ENCODE data around the gene LPAR2.

DNA sequence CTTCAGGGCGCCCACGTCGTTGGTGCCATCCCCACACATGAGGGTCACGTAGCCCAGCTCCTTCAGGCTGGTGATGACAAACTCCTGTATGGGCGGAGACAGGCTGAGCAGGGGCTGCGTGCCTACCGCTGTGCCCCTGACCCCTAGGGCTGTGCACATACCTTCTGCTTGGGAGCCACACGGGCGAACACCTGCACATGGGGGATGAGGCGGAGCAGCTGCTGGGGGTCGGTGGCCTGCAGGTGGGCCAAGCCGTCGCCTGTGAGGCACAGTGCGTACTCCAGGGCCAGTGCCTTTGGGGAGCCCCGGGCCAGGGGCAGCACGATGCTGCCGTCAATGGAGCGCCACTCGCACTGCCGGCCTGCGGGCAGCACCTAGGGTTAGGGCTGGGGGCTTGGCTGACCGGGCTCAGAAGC lies 21.6 kb upstream of the LPAR2 start:
- TF ChIP-seq, protein P1, sequence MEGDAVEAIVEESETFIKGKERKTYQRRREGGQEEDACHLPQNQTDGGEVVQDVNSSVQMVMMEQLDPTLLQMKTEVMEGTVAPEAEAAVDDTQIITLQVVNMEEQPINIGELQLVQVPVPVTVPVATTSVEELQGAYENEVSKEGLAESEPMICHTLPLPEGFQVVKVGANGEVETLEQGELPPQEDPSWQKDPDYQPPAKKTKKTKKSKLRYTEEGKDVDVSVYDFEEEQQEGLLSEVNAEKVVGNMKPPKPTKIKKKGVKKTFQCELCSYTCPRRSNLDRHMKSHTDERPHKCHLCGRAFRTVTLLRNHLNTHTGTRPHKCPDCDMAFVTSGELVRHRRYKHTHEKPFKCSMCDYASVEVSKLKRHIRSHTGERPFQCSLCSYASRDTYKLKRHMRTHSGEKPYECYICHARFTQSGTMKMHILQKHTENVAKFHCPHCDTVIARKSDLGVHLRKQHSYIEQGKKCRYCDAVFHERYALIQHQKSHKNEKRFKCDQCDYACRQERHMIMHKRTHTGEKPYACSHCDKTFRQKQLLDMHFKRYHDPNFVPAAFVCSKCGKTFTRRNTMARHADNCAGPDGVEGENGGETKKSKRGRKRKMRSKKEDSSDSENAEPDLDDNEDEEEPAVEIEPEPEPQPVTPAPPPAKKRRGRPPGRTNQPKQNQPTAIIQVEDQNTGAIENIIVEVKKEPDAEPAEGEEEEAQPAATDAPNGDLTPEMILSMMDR (IDR thresholded peaks at IDR 0.05): no peak
- TF ChIP-seq POLR2AphosphoS5 (IDR thresholded peaks at IDR 0.05): no peak

Measured in suprapubic skin (tissue), 3 donors.